Left ventricle myocardium inferior (tissue), 1 donor: ENCODE measurements around the gene HSPA1L. TPM values are rescaled to one million over a fixed set of nuclear protein-coding genes. Genes with fewer than 3 reads are reported as not detected.
A peak's percentile ranks its signal among the peaks of the same experiment; 100 is the strongest.
"Not testable (repeated sequence)": the region's sequence is repeated elsewhere in the genome, so short reads cannot be mapped to it uniquely, and the experiment has no call there.

Experiments
- DNase-seq: peaks from one replicate; pipeline ENCODE4 v3.0.0-alpha.2; 2020
- H3K27ac ChIP-seq: fragments of 200-600 bp; replicated peaks from 2 replicates; pipeline ENCODE4 v1.8.0; 2021
- H3K27me3 ChIP-seq: fragments of 200-600 bp; 2 replicates; pipeline ENCODE4 v1.8.0; 2021; ENCODE audit warnings: low read depth
- H3K36me3 ChIP-seq: fragments of 200-600 bp; 2 replicates; pipeline ENCODE4 v1.8.0; 2021
- H3K4me1 ChIP-seq: fragments of 200-600 bp; 2 replicates; pipeline ENCODE4 v1.8.0; 2021
- H3K4me3 ChIP-seq: fragments of 200-600 bp; 2 replicates; pipeline ENCODE4 v1.8.0; 2021; ENCODE audit warnings: mild to moderate bottlenecking, moderate library complexity
- H3K9me3 ChIP-seq: fragments of 200-600 bp; replicated peaks from 2 replicates; pipeline ENCODE4 v1.8.0; 2021
- intact Hi-C: fragments of 100-400 bp; cut with micrococcal nuclease; formaldehyde crosslinking; loops from one replicate; pipeline ENCODE4 v1.11.0; 2022
- total RNA-seq: library from RNA; stranded (reverse); fragmentation: NEBNext Ultra II Directional; extraction: Animal tissue kit (Norgen Biotek cat#: 25700); gene quantifications from one replicate; pipeline ENCODE4 v1.2.1, GENCODE V29; 2021
- TF ChIP-seq, protein P1 (sequence below): fragments of 200-600 bp; IDR thresholded peaks from 2 replicates; pipeline ENCODE4 v1.8.0; 2021; ENCODE audit warnings: antibody characterized with exemption, mild to moderate bottlenecking, borderline replicate concordance
- donor health status: DM: no; HTN: yes; CAD: no; lungs with severe emphysema.

Gene HSPA1L
- total RNA-seq, 1 donor from 2014 or later, result 2.2 TPM

DNA sequence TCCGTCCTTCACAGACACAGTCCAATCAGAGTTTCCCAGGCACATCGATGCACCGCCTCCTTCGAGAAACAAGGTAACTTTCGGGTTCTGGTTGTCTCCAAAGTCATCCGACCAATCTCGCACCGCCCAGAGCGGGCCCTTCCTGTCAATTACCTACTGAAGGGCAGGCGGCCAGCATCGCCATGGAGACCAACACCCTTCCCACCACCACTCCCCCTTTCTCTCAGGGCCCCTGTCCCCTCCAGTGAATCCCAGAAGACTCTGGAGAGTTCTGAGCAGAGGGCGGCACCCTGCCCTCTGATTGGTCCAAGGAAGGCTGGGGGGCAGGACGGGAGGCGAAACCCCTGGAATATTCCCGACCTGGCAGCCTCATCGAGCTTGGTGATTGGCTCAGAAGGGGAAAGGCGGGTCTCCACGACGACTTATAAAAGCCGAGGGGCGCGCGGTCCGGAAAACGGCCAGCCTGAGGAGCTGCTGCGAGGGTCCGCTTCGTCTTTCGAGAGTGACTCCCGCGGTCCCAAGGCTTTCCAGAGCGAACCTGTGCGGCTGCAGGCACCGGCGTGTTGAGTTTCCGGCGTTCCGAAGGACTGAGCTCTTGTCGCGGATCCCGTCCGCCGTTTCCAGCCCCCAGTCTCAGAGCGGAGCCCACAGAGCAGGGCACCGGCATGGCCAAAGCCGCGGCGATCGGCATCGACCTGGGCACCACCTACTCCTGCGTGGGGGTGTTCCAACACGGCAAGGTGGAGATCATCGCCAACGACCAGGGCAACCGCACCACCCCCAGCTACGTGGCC lies 12.4 kb upstream of the HSPA1L start, which contains the start of gene HSPA1B:
TSS of gene HSPA1B (plus strand) at position 453 of the 794 bp plus-strand sequence. CDS start at position 666, 213 bp downstream.
- peak within 1 kb of the TSS; percentile 79 for H3K4me3 ChIP-seq
- H3K9me3 ChIP-seq, result no peaks in the 10 kb centered on the region
- H3K27ac ChIP-seq, result peak within 1 kb of the TSS; percentile 99
- H3K4me1 ChIP-seq, result peaks cover 55% of the 10 kb centered on the region
- peak; percentile 99 for DNase-seq
- TF ChIP-seq, protein P1, sequence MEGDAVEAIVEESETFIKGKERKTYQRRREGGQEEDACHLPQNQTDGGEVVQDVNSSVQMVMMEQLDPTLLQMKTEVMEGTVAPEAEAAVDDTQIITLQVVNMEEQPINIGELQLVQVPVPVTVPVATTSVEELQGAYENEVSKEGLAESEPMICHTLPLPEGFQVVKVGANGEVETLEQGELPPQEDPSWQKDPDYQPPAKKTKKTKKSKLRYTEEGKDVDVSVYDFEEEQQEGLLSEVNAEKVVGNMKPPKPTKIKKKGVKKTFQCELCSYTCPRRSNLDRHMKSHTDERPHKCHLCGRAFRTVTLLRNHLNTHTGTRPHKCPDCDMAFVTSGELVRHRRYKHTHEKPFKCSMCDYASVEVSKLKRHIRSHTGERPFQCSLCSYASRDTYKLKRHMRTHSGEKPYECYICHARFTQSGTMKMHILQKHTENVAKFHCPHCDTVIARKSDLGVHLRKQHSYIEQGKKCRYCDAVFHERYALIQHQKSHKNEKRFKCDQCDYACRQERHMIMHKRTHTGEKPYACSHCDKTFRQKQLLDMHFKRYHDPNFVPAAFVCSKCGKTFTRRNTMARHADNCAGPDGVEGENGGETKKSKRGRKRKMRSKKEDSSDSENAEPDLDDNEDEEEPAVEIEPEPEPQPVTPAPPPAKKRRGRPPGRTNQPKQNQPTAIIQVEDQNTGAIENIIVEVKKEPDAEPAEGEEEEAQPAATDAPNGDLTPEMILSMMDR, result no peak
- no peaks in the 10 kb centered on the region for H3K27me3 ChIP-seq
- H3K36me3 ChIP-seq, result no peaks in the 10 kb centered on the region
- intact Hi-C loops, result no loop called here

DNA sequence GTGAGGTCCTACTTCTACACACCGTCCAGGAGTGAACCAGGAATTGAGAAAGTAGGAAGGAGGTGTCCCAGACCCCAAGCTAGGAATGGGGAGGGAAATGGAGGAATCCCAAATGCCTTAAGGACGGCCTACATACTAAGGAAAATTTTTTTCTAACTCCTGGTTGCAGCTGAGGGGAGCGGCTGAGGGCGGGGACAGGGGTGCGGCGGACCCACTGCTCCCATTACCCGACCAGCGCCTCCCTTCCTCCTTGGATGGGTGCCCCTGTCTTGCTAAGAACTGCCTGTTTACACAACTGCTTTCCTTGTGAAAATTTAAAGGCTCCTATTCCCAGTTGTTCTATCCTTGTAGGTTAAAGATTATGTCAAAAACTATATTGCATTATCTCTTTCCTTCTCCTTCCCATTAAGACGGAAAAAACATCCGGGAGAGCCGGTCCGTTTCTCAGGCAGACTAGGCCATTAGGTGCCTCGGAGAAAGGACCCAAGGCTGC lies 11.8 kb upstream of the HSPA1L start:
- Histone ChIP-seq H3K9me3 (no peaks in the 10 kb centered on the region), H3K4me3 (peak overlapping the region; percentile 79), H3K36me3 (no peaks in the 10 kb centered on the region), H3K4me1 (peaks cover 57% of the 10 kb centered on the region), H3K27ac (peak overlapping the region; percentile 99), H3K27me3 (no peaks in the 10 kb centered on the region)
- intact Hi-C loops, result no loop called here
- TF ChIP-seq, protein P1, result no peak
- peak; percentile 90 for DNase-seq

DNA sequence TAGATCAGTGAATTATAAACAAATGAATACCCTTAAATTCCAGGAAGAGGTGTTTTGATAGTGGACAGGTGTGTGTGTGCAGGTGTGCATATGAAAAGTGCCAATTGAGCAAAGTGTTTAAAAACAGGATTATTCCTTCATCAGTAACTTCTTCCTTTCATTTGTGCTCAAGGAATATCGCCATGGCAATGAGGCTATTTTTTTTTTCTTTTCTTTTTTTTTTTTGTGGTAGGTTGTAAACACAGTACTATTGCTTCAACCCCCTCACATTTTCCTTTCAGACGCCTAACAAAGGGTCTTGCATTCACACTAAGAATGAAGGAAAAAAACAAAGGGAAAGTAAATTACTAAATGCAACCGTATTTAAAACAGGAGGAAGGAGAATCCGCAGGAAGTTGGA lies 10.5 kb upstream of the HSPA1L start:
- H3K4me3 ChIP-seq, result no peak overlapping the region
- peaks cover 55% of the 10 kb centered on the region for H3K4me1 ChIP-seq
- intact Hi-C loops, result no loop called here
- DNase-seq, result no peak
- TF ChIP-seq, protein P1, result no peak
- no peaks in the 10 kb centered on the region for H3K27me3 ChIP-seq
- H3K27ac ChIP-seq, result peak overlapping the region; percentile 99
- no peaks in the 10 kb centered on the region for H3K36me3 ChIP-seq
- H3K9me3 ChIP-seq, result no peaks in the 10 kb centered on the region

DNA sequence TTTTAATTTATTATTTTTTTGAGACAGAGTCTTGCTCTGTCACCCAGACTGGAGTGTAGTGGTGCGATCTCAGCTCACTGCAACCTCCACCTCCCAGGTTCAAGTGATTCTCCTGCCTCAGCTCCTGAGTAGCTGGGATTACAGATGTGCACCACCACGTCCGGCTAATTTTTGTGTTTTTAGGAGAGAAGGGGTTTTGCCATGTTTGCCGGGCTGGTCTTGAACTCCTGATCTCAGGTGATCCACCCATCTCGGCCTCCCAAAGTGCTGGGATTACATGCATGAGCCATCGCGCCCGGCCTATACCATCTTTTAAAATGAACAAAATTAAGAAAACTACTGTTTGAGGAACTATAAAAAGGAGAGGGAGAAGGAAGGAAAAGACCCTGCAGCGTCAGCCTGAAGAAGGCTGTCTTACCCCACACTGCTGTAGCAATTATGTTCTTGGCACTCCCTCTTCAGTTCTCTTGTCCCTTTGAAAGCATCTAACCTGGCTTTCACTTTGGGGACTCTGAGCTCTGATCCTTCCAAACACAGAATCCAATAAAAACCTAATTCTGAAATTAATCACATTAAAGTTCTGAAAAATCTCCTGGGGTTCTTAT lies 8.6 kb upstream of the HSPA1L start:
- DNase-seq, H3K4me3 ChIP-seq, H3K27me3 ChIP-seq, intact Hi-C loops, H3K36me3 ChIP-seq, H3K9me3 ChIP-seq: not testable (repeated sequence)
- Histone ChIP-seq H3K27ac (peak overlapping the region; percentile 98), H3K4me1 (peaks cover 66% of the 10 kb centered on the region)

DNA sequence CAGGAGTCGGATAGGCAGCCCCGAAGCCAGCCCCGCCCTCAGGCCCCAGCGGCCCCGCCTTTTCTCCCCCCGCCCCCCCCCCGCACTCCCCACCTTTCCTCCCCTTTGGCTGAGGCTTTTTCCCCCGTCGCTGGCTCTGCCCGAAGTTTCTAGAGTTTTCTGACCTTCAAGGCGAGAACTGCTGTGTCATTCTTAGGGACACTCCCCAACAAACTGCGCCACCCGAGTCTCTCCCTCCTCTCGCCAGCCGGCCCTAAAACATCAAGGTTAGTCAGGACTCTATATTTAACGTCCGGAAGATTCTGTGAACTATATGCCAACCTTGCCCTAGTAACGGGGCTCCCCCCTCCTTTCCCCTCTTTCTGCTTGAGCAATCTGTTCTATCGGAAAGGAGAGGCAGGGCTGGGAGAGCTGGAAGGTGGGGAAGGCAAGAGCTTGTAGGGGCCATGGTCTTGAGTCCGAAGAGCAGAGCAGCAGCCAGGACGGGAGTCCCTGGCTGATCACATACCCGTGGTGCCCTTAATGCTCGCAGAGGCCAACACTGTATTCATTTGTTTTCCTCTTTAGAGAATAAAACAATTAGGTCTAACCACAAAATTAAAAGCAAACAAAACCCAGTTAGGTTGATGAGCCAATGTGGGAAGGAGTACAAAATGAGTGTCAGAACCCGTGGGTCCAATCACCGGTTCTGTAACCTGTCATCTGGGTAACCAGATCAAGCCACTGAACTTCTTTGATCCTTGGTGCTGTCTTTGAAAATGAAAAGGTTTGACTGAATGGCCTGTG lies 7.1 kb upstream of the HSPA1L start:
- H3K27me3 ChIP-seq, result no peaks in the 10 kb centered on the region
- H3K27ac ChIP-seq, result peak overlapping the region; percentile 98
- TF ChIP-seq, protein P1, result no peak
- intact Hi-C loops, result no loop called here
- peak; percentile 84 for DNase-seq
- no peaks in the 10 kb centered on the region for H3K9me3 ChIP-seq
- H3K4me1 ChIP-seq, result peaks cover 80% of the 10 kb centered on the region
- H3K36me3 ChIP-seq, result no peaks in the 10 kb centered on the region
- H3K4me3 ChIP-seq, result peak overlapping the region; percentile 71
